ENCODE measurements around the gene RALGPS1. TPM values are rescaled to one million over a fixed set of nuclear protein-coding genes. Genes with fewer than 3 reads are reported as not detected.

RALGPS1 gene
- total RNA-seq, 1 experiment from 2014 or later, result 18.6 TPM

- no peak overlapping the region for H2BK12ac ChIP-seq (ENCODE audit: insufficient read length, low read depth, low read length)
- WGBS (ENCODE audit: extremely low coverage, insufficient read length, low lambda C conversion rate), result no CpG with 5 or more reads among the region's 19 CpGs
- peaks cover 8% of the 10 kb centered on the region for H3K9me3 ChIP-seq (ENCODE audit: control insufficient read depth, low read depth, low read length)
- no peak overlapping the region for H3K4ac ChIP-seq (ENCODE audit: low read depth, low read length)
- peaks cover 5% of the 10 kb centered on the region for H3K27me3 Mint-ChIP-seq (ENCODE audit: low read depth)
- no peak overlapping the region for H2BK5ac ChIP-seq (ENCODE audit: insufficient read length, low read length)
- H3K9ac ChIP-seq (ENCODE audit: extremely low read depth, insufficient read length, low read length), result no peak overlapping the region
- peak; percentile 43 for TF ChIP-seq CTCF (conservative IDR thresholded peaks at IDR 0.05)
- no peaks in the 10 kb centered on the region for H3K27me3 ChIP-seq (ENCODE audit: insufficient read depth, low read length)
- peak; percentile 46 for DNase-seq
- no peak overlapping the region for H3K14ac ChIP-seq (ENCODE audit: insufficient read depth, low read length)
- no peak overlapping the region for H3K4me2 ChIP-seq (ENCODE audit: insufficient read depth, insufficient read length, low read length)
- H3T11ph ChIP-seq (ENCODE audit: low read length), result no peak overlapping the region
- H4K5ac ChIP-seq (ENCODE audit: insufficient read length, low read depth, low read length), result no peak overlapping the region
- no peak overlapping the region for H2AK5ac ChIP-seq (ENCODE audit: insufficient read length, low read length)
- no peak overlapping the region for H2BK15ac ChIP-seq (ENCODE audit: low read depth, low read length)
- H3K9me3 Mint-ChIP-seq, result peaks cover 15 to 23% of the 10 kb centered on the region in 2 experiments
- no peaks in the 10 kb centered on the region for H3K79me2 ChIP-seq (ENCODE audit: insufficient read depth, low read length)
- no peak overlapping the region for H3K4me3 Mint-ChIP-seq
- no peak overlapping the region for H4K8ac ChIP-seq (replicated peaks; ENCODE audit: insufficient read length, low read depth, low read length)
- H3K23me2 ChIP-seq (ENCODE audit: insufficient read length, low read depth, low read length, poor library complexity, severe bottlenecking), result no peaks in the 10 kb centered on the region
- no peaks in the 10 kb centered on the region for H4K20me1 ChIP-seq (ENCODE audit: control insufficient read depth, insufficient read depth, insufficient read length)
- no peak overlapping the region for H3K27ac ChIP-seq (ENCODE audit: insufficient read length, low read depth, low read length)
- H3K79me1 ChIP-seq (ENCODE audit: insufficient read depth, low read depth, low read length, poor library complexity, severe bottlenecking), result no peaks in the 10 kb centered on the region
- H3K23ac ChIP-seq (ENCODE audit: insufficient read length, low read depth, low read length), result no peak overlapping the region
- no peak overlapping the region for H2BK120ac ChIP-seq (ENCODE audit: low read depth, low read length, poor library complexity, severe bottlenecking)
- H2AFZ ChIP-seq (ENCODE audit: low read length), result no peak overlapping the region
- peaks cover 0 to 6% of the 10 kb centered on the region in 2 experiments; a peak in 1 of 4 replicates for H3K4me1 Mint-ChIP-seq
- H3K56ac ChIP-seq (ENCODE audit: insufficient read length, low read depth, low read length), result no peak overlapping the region
- peaks cover 14 to 25% (median 24%) of the 10 kb centered on the region in 3 experiments for H3K36me3 Mint-ChIP-seq (ENCODE audit: insufficient read depth in 1 of 3, low read depth in 3 of 3)
- no peak overlapping the region for H3K18ac ChIP-seq (ENCODE audit: insufficient read length, low read depth, low read length)
- no peak overlapping the region for H2BK20ac ChIP-seq (ENCODE audit: low read depth, low read length, poor library complexity, severe bottlenecking)
- H3K4me1 ChIP-seq (ENCODE audit: insufficient read depth, low read length), result no peaks in the 10 kb centered on the region
- peak overlapping the region in 2 of 3 experiments; percentile 5 to 23; a peak in 1 of 7 replicates for H3K27ac Mint-ChIP-seq
- no peak overlapping the region for H4K91ac ChIP-seq (ENCODE audit: insufficient read length, low read depth, low read length)
Observed at GRCh38 chr9:126989847-126990842, 75.6 kb downstream of the RALGPS1 start.

Measured in H9 (cell line).